Mesenteric fat pad (tissue), 1 donor: ENCODE data around the gene DQX1. TPM values are rescaled to one million over a fixed set of nuclear protein-coding genes. Genes with fewer than 3 reads are reported as not detected.

Experiments used
- DNase-seq: peaks from one replicate; pipeline ENCODE4 v3.0.0-alpha.2; 2020; ENCODE audit warnings: low spot score
- total RNA-seq: library from RNA; stranded (reverse); fragmentation: NEBNext Ultra II Directional; extraction: Animal tissue kit (Norgen Biotek cat#: 25700); gene quantifications from one replicate; pipeline ENCODE4 v1.2.1, GENCODE V29; 2021
- donor health status: DM: yes; HTN: yes; CAD: no.

The DQX1 gene
- total RNA-seq, 1 donor from 2014 or later, result not detected

DNA sequence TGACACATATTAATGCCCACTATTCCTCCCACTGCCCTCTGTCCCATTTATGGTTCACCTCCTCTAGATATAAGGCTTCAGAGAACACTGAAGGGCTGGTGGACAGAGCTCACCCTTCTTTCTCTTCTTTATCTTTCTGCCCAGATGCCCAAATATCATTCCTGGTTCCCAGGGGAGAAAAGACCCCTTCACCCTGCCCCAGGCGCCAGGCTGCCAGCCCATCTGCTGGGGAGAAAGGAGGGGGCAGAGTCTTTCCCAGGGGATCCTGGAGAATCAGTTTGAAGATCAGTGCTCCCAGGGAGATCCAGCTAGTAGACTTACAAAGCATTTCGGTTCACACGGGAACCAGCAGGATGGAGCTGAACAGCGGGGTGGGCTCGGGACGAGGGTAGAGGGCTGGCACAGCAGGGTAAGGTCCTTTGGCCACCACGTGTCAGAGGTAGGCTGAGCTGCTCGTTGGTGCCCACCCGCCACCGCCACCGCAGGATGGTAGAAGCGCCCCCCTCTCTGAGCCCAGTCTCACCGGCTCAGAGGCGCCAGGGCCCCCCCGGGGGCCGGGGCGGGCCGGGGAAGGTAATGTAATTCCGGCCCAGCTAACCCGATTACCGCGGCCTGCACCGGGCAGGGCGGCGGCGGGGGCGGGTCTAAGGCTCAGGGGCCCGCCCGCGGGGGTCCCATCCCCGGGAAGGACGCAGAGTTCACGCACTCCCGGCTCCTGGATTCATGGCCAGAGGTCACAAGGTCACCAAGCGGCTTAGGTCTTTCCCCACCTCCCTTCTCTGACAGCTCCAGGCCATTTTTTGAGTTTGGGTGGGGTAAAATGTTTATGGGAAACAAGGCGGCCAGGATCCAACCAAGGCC lies 13.1 kb downstream of the DQX1 start:
- DNase-seq, result no peak

GRCh38 chr2:74511104-74511989 lies 14.7 kb downstream of the DQX1 start:
- DNase-seq, result no peak

DNA sequence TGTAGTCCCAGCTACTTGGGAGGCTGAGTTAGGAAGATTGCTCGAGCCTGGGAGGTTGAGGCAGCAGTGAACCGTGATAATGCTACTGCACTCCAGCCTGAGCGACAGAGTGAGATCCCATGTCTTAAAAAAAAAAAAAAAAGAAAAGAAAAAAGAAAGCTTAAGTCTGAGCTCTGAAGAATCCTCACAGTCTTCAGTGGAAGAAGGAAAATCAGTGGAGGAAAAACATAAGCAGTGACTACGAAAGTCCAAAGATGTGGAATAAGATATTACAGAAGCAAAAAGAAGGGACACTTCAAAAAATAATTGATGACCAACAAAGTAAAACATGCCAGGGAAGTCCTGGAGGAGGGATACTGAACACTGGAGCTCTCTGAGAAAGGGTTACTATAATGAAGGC lies 15.8 kb downstream of the DQX1 start:
- no peak for DNase-seq

DNA sequence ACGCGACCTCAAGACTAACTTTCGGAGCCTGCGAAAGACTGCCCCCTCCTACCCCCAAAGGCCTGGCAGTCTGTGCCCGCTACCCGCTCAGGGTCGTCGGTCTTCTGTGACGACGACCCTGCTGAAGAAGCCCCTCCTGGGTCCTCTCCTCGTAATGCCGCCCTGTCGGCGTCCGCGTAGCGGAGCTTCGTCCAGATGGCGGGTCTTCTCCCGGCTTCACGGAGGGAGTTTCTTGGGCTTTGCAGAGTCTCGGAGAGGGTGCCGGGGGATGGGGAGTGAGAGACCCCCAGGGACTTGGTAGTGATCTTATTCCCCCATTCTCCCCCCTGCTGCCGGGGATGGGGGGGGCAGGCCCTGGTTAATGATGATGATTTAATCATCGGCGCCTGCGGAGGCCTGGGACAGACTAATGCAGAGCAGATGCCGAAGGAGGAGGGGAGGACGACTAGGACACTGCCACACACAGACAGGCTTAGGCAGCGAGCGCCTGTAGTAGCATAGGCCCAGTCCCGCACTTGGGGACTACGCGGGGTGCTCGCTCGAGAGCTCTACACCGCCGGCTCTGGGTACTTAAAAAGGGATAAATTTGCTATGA lies 18.0 kb downstream of the DQX1 start:
- no peak for DNase-seq

DNA sequence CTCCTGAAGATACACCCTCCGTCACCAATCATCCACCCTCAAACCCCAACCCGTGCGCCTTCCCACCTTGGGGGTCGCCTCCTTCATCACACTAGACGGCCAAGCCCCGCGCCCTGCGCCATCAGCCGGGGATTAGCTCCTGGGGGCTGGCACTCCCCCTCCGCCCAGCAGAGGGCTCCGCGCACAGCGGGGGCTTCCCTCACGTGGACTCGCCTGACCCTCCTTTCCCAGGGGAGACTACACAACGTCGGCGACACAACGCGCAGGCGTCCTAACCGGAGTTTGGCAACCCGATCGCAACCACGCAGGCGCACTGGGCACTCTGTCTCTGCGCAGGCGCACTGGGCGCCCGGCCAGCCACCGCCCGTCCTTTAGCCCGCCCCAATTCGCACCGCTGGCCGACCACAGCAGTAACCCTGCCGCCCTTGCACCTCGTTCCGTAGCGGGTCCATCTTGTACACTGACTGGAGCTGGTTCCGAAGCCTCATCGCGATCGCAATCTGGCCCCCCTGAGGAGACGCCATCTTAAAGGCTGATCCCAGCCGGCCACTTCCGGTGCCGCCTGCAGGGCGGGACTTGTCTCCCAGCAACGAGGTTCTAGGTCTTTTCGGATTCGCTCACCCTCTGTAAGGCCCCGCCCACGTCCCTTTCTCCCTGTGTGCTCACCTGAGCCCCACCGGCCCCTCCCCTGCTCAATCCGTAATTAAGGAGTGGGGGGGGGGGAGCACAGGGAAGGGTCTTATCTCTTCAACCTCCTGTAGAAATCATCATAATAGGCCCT lies 18.7 kb downstream of the DQX1 start, which contains the start of gene PCGF1:
PCGF1 (minus strand) TSS at position 551 of the 781 bp plus-strand sequence; CDS start at position 524, 27 bp downstream.
- peak; percentile 98 for DNase-seq

GRCh38 chr2:74505448-74506246 lies 20.4 kb downstream of the DQX1 start:
- no peak for DNase-seq

GRCh38 chr2:74504591-74504990 lies 21.4 kb downstream of the DQX1 start:
- DNase-seq, result no peak

DNA sequence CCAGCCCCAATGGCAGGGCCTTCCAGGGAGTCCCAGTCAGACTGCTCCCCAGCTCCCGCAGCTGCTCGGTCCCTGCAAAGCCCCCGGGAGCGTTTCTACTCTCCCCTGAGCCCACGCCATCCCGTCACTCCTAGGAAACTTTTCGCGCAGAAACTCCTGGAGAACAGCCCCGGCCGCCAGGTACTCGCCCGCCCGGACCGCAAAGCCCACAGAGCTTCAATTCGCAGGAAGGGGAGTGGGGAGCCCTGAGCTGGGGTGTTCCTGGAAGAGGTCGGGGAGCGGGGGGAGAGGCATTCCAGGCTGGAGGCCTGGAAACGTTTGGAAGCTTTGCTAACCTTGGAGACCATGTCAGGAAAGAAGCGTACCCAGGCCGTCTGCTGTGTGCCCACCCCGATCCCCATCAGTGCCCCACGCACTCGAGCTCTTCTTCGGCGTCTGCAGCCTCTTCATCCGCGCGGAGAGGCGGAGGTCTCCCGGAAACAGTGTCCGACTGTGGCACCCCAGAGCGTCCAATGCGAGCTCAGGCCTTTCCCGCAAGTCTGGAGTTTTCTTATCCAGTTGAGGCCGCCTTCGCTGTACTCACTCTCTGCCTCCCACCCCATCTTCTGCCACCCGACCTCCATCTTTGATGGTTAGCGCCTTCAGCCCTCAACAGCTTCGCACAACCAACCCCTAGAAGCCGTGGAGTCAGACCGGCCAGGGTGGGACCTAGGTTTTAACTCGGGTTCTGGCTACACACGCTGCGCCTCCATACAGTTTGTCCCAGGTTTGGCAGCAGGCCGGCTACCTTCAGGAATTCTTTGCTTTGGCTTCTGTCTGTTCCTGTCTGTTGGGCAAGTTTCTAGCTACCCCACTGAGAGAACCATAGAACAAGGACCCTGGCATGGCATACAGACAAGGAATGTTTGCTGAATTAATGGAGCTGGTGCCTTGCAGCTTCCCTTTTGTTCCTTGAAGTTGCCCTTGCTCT lies 22.2 kb downstream of the DQX1 start:
- DNase-seq, result no peak

- peak; percentile 96 for DNase-seq
Observed at GRCh38 chr2:74502720-74503505, 23.1 kb downstream of the DQX1 start.

GRCh38 chr2:74502147-74502719 lies 23.8 kb downstream of the DQX1 start:
- no peak for DNase-seq

DNA sequence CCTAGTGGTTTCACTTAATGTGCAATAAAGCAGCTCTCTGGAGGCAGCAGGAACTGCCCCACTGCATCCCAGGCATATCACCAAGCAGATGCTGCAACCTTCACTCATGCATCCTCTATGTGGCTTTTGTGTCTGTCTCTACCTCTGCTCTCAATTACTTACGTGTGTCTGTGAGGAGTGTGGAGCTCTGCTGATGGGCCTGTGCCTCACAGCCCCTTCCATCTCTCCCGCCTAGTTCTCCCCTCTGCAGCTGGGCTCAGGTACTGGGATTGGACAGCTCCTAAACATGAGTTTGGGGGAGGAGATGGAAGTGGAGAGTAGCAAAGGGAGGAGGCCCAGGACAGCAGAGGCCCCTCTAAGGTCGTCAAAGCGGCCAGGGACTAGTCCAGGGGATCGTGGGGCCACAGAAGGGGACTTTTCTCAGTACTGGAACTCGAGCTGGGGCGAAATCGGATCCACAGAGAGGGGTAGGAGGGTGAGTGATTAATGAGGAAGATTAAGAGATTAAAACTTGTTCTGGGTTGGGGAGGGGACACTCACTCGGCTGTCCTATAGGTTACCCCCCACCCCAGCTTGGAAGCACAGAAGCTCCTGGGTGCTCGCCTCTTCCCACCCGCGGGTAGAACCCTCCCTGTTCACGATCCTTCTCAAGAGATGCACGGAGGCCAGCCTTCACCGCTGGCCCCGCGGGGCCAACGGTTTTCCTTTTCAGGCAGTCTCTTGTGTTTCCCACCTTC lies 24.5 kb downstream of the DQX1 start:
- DNase-seq, result no peak

- no peak for DNase-seq
Observed at GRCh38 chr2:74500578-74500946, 25.5 kb downstream of the DQX1 start.

- DNase-seq, result no peak
Observed at GRCh38 chr2:74499940-74500577, 26.0 kb downstream of the DQX1 start.

GRCh38 chr2:74499267-74499939 lies 26.6 kb downstream of the DQX1 start, which contains the start of gene LBX2:
Gene LBX2 (minus strand): TSS chr2:74499603. CDS start chr2:74499537, 66 bp downstream.
- no peak for DNase-seq

DNA sequence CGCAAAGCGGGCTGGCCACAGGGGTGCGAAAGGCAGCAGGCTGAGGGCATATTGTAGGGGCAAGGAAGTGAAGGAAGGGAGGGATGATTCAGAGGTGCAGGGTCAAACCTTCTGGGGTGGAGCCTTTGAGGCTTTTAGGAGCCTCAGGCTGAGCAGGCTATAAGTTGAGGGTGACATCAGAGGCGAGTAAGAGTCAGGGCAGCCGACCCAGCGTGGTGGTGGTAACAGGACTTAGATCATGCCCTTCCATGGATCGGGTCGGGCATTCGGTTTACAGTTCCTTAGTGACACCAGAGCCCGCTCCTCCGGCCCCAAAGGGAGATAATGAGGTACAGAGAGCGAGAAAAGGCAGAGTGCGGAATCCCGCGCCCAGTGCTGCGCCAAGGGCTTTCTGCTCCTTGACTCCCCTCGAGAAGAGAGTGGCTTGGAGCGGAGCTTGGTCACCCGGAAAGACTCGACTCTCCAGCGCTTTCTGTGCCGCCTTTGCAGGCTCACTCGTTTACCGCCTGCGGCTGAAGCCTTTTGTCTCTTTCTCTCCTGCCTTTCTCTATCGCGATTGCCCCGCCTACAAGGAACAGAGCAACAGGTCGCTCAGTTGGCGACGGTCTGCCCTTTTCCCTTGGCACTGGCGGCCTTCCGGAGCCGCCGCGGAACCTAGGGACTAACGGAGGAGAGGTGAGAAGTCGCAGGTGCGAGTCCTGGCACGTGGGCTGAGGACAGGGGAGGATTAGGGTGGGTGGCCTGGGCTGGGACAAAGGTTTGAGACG lies 27.3 kb downstream of the DQX1 start:
- no peak for DNase-seq
